ENCODE results near the gene BCL11A.

GRCh38 chr2:60440767-60441163 is 112.7 kb downstream of the BCL11A start:
- no peak for TF ChIP-seq EZH2phosphoT487 (IDR thresholded peaks at IDR 0.05; ENCODE audit: insufficient read depth, low read depth)
- no peak for TF ChIP-seq EZH2 (IDR thresholded peaks at IDR 0.05; ENCODE audit: insufficient read depth, poor library complexity, severe bottlenecking)

Measured in GM23248 (cell line).